SK-N-DZ (cell line): ENCODE measurements around the gene CAMTA1.

ENCODE experiments used
- DNase-seq: peaks from one replicate; pipeline ENCODE4 v3.0.0-alpha.2; 2015; ENCODE audit warnings: low spot score

The CAMTA1 gene

GRCh38 chr1:7648761-7649384, 863.6 kb downstream of the CAMTA1 start:
- no peak for DNase-seq

DNA sequence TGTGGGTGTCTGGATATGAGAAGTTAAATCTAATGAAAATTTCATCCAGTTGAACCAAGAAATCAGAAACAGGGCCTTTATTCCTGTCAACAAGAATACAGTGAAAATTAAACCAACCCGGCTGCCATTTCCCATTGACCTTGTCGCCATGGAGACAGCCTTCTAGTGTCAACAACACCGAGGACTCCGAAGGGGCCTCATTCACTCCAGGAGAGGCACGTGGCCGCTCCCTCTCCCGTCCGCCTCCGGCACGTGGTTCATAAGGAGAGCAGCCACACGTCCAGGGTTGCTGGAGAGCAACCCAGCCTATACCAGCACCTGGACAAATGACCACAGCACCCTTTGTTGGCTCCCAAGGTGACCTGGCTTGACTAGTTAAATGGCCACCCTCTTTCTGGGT, 865.5 kb downstream of the CAMTA1 start:
- DNase-seq = no peak

GRCh38 chr1:7651203-7651602, 865.9 kb downstream of the CAMTA1 start:
- DNase-seq = no peak

DNA sequence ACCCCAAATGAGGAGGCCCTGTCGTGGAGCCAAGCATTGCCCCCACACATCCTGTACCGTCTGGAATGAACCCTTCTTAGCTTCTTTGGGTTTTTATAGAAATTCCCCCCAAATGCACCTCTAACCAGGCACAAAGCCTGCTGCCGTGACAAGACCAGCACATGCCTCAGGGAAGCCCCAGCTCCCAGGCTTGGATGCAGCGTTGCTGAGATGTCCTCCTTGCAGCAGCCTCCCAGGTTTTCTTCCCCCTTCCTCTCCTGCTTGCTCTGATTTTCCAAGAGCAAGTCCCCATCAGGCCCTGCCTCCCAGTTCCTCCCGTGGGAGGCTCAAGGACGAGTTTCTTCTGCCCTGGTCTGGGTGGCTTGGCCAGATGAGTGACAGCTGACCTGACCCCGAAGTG, 866.8 kb downstream of the CAMTA1 start:
- no peak for DNase-seq

GRCh38 chr1:7652515-7653098, 867.4 kb downstream of the CAMTA1 start:
- no peak for DNase-seq

GRCh38 chr1:7654725-7655124, 869.5 kb downstream of the CAMTA1 start:
- DNase-seq = no peak

DNA sequence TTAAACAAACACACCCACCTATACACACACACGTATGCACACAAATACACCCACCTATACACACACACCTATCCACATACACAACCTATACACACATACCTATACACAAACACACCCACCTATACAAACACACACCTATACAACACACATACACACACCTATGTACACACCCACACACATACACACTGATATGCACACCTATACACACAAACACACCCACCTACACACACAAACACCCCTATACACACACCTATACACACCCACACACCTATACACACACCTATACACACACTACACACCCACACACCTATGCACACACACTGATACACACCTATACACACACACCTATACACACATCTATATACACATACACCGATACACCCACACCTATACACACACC, 870.1 kb downstream of the CAMTA1 start:
- no peak for DNase-seq

- no peak for DNase-seq
Measured at GRCh38 chr1:7656557-7657215, 871.4 kb downstream of the CAMTA1 start.

- DNase-seq = no peak
Measured at GRCh38 chr1:7657287-7658016, 872.2 kb downstream of the CAMTA1 start.

DNA sequence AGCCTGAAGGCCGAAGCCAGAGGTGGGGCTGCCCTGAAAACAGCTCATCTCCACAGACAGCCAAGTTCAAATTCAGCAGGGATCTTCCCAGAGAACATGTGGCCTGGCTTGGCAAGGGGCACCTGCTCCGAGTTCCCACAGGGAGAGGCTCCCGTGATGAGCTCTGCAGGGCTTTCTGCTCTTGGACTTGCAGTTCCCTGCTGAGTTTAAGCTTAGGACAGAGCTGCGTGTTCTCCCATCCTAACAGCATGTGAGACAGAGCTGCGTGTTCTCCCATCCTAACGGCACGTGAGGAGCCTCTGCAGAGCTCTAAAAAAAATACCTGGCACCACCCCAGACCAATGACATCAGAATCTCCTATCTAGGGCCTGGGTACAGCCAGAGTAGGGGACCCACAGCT, 872.8 kb downstream of the CAMTA1 start:
- no peak for DNase-seq

GRCh38 chr1:7659514-7659913, 874.3 kb downstream of the CAMTA1 start:
- DNase-seq = no peak

GRCh38 chr1:7663451-7664146, 878.3 kb downstream of the CAMTA1 start:
- DNase-seq = no peak

- DNase-seq = no peak
Measured at GRCh38 chr1:7664147-7664892, 879.1 kb downstream of the CAMTA1 start.

DNA sequence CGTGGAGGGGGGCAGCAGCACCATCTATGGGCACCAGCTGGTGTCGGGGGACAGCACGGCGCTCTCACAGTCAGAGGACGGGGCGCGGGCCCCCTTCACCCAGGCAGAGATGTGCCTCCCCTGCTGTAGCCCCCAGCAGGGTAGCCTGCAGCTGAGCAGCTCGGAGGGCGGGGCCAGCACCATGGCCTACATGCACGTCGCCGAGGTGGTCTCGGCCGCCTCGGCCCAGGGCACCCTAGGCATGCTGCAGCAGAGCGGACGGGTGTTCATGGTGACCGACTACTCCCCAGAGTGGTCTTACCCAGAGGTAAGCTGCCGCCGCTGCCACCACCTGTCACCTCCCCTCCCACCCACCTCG, 879.6 kb downstream of the CAMTA1 start:
- no peak for DNase-seq

DNA sequence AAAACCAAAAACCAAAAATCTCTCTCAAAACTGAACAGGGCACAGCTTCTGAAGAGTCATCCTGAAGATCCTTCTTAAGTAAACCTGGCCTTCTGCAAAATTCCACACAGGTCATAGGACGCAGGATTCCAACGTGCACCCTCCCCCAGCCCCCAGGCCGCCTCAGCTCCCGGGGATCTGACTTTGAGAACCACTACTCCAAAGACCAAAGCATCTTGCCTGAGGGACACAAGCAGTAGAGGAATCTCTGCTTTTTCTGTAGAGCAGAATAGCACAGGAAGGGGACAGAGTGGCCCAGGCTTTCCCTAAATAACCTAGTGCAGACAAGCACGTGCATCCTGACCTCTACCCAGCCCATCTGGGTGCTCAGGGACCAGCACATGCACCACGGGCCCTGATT, 881.0 kb downstream of the CAMTA1 start:
- DNase-seq = no peak

DNA sequence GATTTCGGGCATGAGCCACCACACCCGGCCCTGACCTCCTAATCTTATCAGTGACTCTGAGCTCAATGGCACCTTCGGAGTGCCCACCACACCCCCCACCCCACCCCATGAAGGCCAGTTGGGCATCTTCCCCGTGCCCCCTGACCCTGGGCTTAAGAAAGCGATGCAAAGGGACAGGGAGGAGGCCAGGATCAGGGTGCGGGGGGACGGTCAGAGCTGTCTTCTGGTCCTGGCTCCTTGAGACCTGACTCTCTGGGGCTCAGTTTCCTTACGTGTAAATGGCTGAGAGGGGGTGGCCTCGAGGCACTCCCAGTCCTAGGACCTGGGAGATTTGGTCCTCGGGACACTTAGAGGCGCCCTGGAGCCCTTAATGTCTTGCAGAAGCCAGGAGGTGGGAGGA, 881.9 kb downstream of the CAMTA1 start:
- no peak for DNase-seq

- DNase-seq = peak; percentile 84
Measured at GRCh38 chr1:7667625-7668218, 882.5 kb downstream of the CAMTA1 start.

DNA sequence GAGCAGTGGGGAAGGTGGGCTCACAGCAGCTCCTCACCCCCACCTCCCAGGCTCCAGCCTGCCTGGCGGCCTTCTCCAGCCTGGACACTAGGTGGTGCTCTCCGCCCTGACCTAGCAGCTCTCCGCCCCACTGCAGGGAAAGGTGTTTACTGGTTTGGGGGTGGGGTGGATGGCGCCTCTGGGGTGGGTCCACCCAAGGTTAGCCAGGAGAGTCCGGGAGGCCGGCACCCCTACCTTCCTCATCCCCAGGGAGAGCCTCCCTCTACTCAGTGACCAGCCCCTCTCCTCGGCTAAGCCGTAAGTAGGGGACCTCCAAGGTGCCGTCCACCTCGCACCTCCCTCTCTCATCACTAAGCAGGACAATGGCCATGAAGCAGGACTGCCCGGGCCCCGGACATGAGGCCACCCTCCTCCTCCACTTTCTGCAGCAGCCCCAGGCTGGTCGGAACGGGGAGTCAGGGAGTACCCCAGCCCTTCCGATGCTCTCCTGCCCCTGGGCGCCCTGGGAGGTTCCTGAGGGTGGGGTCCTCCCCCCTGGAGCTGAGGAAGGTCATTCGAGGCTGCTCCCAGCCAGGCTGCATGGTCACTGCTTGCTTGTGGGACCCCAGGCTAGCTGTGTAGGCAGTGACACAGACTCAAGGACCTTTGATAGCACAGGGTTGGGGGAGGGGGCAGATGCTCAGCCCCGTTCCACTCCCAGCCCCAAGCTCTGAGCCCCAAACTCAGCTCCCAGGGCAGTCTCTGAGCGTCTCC, 884.5 kb downstream of the CAMTA1 start:
- peak; percentile 82 for DNase-seq

GRCh38 chr1:7670334-7671145, 885.3 kb downstream of the CAMTA1 start:
- DNase-seq = no peak
